NCI-H82 treated with DMSO at 0.1 percent for 48 hours (cell line): Measurements from ENCODE around the gene DUS2.
"Not testable (repeated sequence)": the region's sequence is repeated elsewhere in the genome, so short reads cannot be mapped to it uniquely, and the experiment has no call there.

Experiments used
- DNase-seq: peaks from one replicate; lab custom pipeline; 2025; ENCODE audit not compliant: unreplicated experiment; lab: John Stamatoyannopoulos, UW

DUS2 gene

GRCh38 chr16:68089067-68089466 is 66.0 kb downstream of the DUS2 start:
- no peak for DNase-seq

DNA sequence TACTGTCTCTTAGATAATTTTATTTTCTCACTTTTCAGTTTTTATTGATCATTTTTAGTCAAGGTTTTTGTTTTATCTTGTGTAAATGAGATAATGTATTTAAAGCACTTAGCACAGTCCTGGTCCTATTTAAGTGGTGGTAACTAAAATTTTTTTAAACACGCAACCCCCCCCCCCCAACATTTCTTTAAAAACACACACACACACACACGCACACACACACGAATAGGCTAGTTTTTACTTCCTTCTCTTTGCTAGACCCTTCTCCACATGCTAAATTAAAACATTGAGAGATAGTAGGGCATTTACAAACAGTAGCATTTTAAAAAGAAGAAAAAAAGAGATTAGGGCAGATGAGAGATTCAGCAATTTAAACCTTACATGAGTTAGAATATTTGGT is 67.0 kb downstream of the DUS2 start:
- no peak for DNase-seq

DNA sequence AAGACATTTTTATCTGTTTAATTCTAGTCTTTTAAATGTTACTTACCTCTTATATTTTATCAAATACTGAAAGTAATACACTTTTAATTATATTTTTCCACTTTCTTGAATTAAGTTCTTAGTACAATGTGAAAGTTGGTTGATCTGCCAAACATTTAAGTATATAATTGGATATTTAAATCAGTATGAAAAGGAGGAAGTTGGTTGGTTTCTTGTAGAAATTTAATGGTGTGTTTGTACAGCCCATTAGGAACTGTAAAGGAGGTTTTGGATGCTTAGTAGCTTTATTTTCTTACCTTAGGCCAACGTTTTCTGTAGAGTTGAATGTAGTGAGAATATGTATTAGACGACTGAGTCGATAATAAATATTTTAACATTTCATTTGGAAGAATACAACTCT is 67.4 kb downstream of the DUS2 start:
- no peak for DNase-seq

DNA sequence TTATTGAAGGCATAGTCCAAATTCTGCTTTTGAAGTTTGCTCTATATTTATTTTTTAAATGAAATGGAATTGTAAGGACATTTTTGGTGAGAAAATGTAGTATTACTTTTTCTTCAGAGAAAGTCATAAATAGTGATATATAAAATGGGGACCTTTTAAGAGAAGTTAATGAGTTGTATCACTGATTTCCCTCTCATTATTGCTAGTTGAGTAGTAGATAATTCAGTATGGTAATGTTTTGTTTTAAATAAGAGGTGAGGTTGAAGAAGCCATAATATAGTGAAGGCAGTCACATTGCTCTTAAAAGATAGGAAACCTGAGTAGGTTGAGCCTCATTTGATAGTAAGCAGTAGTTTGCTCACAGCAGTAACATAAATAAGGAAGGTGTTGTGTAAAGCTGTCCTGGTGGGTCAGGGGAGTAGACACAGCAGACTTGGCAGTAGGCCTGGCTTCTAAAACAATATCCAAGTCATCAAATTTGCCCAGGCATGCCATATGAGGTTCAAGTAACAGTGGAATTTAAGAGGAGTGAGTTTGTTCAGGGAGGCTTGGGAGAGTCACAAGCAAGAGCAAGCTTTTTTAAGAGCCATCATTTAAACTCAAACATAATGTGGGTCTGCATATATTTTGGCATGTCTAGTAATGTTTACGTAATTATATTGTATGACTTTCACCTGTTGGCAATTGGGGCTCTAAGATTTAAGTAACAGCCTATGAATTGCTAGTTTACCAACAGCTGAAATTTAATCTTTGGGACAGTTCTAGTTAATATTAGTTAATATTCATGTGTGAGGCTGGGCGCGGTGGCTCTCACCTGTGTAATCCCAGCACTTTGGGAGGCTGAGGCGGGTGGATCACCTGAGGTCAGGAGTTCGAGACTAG is 68.5 kb downstream of the DUS2 start:
- no peak for DNase-seq

DNA sequence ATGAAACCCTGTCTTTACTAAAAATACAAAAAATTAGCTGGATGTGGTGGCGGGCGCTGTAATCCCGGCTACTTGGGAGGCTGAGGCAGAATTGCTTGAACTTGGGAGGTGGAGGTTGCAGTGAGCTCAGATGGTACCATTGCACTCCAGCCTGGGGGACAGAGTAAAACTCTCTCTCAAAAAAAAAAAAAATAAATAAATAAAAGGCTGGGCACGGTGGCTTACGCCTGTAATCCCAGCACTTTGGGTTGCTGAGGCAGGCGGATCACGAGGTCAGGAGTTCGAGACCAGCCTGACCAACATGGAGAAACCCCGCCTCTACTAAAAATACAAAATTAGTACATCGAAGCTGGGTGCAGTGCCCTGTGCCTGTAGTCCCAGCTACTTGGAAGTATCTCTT is 69.2 kb downstream of the DUS2 start:
- DNase-seq, result not testable (repeated sequence)

- no peak for DNase-seq
Observed at GRCh38 chr16:68093816-68094613, 70.9 kb downstream of the DUS2 start.

- DNase-seq, result no peak
Observed at GRCh38 chr16:68094614-68094934, 71.5 kb downstream of the DUS2 start.

DNA sequence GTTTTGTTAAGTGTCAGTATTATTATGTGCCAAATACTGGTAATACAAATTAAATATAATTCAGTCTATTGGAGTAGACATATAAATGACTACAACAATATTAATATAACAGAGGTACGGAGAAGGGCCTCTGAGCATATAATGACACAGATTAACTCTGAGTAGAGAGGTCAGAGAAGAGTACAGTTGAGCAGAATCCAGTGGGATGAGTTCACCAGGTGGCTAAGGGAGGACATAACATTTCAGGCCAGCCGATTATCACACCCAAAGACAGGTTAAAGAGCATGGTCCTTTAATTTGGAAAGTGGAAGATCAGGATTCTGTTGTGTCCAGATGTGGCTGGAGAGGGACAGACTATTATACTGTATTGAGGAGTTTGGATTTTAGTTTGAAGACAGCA is 73.4 kb downstream of the DUS2 start:
- no peak for DNase-seq

DNA sequence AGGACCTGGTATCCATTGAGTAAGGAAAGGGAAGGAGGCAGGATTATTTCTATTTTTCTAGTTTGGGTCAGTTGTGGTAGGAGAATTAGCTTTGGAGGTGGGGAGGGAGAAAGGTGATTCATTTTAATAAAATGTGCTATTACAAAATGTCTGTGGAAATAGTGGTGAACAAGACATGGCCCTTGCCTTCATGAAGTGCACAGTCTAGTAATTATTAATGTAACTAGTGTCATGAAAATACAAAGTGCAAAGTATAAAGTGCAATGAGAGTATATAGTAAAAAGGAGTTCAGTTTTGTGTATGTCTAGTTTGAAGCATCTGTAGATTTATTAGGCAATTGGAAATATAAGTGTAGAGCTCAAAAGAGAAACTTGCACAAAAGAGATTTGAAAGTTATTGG is 74.0 kb downstream of the DUS2 start:
- DNase-seq, result no peak

- no peak for DNase-seq
Observed at GRCh38 chr16:68097895-68098294, 74.8 kb downstream of the DUS2 start.

- no peak for DNase-seq
Observed at GRCh38 chr16:68100488-68100887, 77.4 kb downstream of the DUS2 start.

GRCh38 chr16:68105611-68106010 is 82.5 kb downstream of the DUS2 start:
- no peak for DNase-seq

DNA sequence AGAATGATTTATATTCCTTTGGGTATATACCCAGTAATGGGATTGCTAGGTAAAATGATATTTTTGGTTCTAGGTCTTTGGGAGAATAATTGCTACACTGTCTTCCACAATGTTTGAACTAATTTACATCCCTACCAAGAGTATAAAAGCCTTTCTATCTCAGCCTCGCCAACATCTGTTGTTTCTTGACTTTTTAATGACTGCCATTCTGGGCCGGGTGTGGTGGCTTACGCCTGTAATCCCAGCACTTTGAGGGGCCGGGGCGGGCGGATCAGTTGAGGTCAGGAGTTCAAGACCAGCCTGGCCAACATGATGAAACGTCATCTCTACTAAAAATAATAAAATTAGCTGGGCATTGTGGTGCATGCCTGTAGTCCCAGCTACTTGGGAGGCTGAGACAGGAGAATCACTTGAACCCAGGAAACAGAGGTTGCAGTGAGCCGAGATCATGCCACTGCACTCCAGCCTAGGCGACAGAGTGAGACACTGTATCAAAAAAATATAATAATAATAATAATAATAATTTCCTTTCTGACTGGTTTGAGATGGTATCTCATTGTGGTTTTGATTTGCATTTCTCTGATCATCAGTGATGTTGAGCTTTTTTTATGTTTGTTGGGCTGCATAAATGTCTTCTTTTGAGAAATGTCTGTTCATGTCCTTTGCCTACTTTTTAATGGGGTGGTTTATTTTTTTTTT is 84.3 kb downstream of the DUS2 start:
- not testable (repeated sequence) for DNase-seq

DNA sequence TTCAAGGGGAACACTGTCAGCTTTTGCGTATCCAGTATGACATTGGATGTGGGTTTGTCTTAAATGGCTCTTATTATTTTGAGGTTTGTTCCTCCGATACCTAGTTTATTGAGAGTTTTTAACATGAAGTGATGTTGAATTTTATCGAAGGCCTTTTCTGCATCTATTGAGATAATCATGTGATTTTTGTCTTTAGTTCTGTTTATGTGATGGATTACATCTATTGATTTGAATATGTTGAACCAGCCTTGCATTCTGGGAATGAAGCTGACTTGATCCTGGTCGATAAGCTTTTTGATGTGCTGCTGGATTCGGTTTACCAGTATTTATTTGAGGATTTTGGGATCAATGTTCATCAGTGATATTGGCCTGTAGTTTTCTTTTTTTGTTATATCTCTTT is 86.1 kb downstream of the DUS2 start:
- not testable (repeated sequence) for DNase-seq

- not testable (repeated sequence) for DNase-seq
Observed at GRCh38 chr16:68110611-68111010, 87.5 kb downstream of the DUS2 start.

- DNase-seq, result no peak
Observed at GRCh38 chr16:68111379-68111778, 88.3 kb downstream of the DUS2 start.

GRCh38 chr16:68113059-68113761 is 90.1 kb downstream of the DUS2 start:
- DNase-seq, result no peak

DNA sequence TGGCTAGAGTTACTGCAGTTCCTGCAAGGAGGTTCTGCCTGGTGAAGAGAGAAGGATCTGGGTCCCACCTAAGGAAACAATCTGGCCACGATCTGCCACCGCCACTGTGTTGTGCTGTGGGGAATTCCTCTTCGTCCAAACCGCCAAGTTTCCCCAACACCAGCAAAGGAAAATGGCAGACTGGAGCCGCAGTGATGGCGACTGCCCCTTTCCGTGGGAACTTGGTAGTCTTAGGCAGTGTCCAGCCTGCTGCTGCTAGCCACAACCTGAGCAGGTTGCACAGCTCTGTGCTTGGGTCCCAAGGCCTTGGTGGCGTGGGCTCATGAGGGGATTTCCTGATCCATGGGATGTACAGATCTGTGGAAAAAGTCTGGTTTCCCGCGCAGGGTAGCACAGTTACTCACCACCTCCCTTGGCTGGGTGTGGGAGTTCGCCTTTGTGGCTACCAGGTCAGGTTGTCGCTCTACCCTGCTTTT is 90.7 kb downstream of the DUS2 start:
- DNase-seq, result no peak

DNA sequence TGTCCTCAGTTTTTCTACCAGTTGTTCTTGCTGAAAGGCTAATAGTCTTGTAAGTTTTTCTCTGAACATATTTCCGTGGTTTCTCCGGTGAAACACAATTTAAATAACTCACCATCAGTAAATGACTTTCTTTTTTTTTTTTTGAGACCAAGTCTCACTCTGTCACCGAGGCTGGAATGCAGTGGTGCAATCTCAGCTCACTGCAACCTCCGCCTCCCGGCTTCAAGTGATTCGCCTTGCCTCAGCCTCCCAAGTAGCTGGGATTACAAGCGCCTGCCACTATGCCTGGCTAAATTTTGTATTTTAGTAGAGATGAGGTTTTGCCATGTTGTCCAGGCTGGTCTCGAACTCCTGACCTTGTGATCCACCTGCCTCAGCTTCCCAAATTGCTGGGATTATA is 91.9 kb downstream of the DUS2 start:
- not testable (repeated sequence) for DNase-seq

DNA sequence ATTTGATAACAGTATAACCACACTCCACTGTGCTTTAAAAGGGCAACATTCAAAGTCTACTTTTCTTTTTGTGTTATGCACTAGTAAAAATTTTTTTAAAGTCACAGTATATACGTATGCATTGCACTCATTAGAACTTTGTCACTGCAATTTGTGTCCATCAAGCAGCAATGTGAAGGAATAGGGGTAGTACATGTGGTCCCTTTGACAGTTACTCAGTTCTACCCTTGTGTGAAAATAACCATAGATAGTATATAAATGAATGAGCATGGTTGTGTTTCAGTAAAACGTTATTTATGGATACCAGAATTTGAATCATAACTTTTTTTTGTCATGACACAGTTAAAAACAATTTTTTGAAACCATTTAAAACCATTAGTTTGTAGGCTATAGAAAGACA is 92.8 kb downstream of the DUS2 start:
- DNase-seq, result no peak

DNA sequence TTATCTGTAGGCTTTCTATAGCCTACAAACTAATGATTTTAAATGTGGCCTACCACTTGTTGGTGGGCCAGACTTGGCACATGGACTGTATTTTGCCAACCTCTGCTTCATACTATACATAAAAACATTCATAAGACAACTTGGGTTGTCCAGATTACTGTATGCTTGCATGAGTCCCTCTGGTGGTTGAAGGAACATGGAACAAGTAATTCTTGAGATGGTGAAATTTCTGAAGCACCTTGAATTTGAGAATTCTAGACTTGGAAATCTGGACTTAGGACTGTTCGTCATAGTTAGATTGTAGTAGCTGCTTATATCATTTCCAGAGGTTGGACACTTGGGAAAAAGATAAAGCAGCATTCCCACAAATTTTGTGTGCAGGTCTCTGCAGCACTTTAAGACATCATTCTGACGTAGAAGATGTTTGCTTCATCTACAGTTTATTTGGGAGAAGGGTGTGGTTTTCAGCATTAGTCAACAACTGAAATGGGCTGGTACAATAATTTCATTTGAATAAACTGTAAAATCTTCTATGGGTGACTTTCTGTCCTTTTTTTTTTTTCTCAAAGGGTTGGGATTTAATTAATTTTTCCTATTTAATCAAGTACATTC is 93.3 kb downstream of the DUS2 start:
- no peak for DNase-seq
